Measurements from ENCODE around the gene HID1.
A peak's percentile ranks its signal among the peaks of the same experiment; 100 is the strongest.

The HID1 gene

GRCh38 chr17:74964988-74965622 lies 7.5 kb downstream of the HID1 start:
- no peak for DNase-seq

- no peak for DNase-seq
Measured at GRCh38 chr17:74964246-74964761, 8.3 kb downstream of the HID1 start.

- DNase-seq = no peak
Measured at GRCh38 chr17:74963656-74964055, 8.9 kb downstream of the HID1 start.

- no peak for DNase-seq
Measured at GRCh38 chr17:74962622-74963394, 9.8 kb downstream of the HID1 start.

GRCh38 chr17:74961657-74962350 lies 10.8 kb downstream of the HID1 start:
- peak; percentile 79 for DNase-seq

GRCh38 chr17:74960570-74961342 lies 11.8 kb downstream of the HID1 start:
- DNase-seq = peak; percentile 54

- no peak for DNase-seq
Measured at GRCh38 chr17:74959826-74960515, 12.6 kb downstream of the HID1 start.

GRCh38 chr17:74957935-74958740 lies 14.4 kb downstream of the HID1 start:
- peak; percentile 36 for DNase-seq

GRCh38 chr17:74956093-74956492 lies 16.5 kb downstream of the HID1 start:
- no peak for DNase-seq

- no peak for DNase-seq
Measured at GRCh38 chr17:74954665-74955421, 17.7 kb downstream of the HID1 start.

- DNase-seq = no peak
Measured at GRCh38 chr17:74954115-74954514, 18.4 kb downstream of the HID1 start.

GRCh38 chr17:74953134-74953687 lies 19.3 kb downstream of the HID1 start:
- no peak for DNase-seq

- DNase-seq = no peak
Measured at GRCh38 chr17:74952431-74953133, 20.0 kb downstream of the HID1 start.

GRCh38 chr17:74951680-74952421 lies 20.7 kb downstream of the HID1 start:
- DNase-seq = no peak

GRCh38 chr17:74951065-74951464 lies 21.5 kb downstream of the HID1 start:
- no peak for DNase-seq

GRCh38 chr17:74950207-74950606 lies 22.4 kb downstream of the HID1 start:
- no peak for DNase-seq

- DNase-seq = no peak
Measured at GRCh38 chr17:74949455-74950115, 23.0 kb downstream of the HID1 start.

- DNase-seq = no peak
Measured at GRCh38 chr17:74947041-74947754, 25.4 kb downstream of the HID1 start.
